ENCODE measurements around the gene PKIB. TPM values are rescaled to one million over a fixed set of nuclear protein-coding genes. Genes with fewer than 3 reads are reported as not detected.

The PKIB gene
- polyA plus RNA-seq, 2 of the 4 experiments (the other 2 are of a cell fraction), result 0.37 to 1.5 TPM

- ATAC-seq (no peak), DNase-seq (ENCODE audit: low read depth in 1 of 2, low spot score in 1 of 2) (no peak), FAIRE-seq (no peak)
- POLR2A ChIA-PET, result no interaction called here
- H3K9me3 ChIP-seq, result no peaks in the 10 kb centered on the region
- H3K4me1 ChIP-seq, result no peaks in the 10 kb centered on the region
- CTCF ChIA-PET, result no interaction called here
- WGBS (ENCODE audit: missing lambda C conversion rate), result 0% methylated on average over 1 of the region's 1 CpG
- H3K4me2 ChIP-seq, result no peak overlapping the region
- H3K27ac ChIP-seq, result no peak overlapping the region
- TF ChIP-seq KDM5A (IDR thresholded peaks at IDR 0.05) (no peak), ZNF302 (CRISPR knock-in tag; IDR thresholded peaks at IDR 0.05) (no peak), ATOH8 (CRISPR knock-in tag; IDR thresholded peaks at IDR 0.05; ENCODE audit: low read depth) (no peak), MAX (IDR thresholded peaks at IDR 0.05) (no peak), RCOR1 (IDR thresholded peaks at IDR 0.05; ENCODE audit: low read depth, low read length) (no peak), FOXS1 (CRISPR knock-in tag; IDR thresholded peaks at IDR 0.05) (no peak), PBX3 (IDR thresholded peaks at IDR 0.05) (no peak)
- H3K4me3 ChIP-seq, result no peak overlapping the region
These were observed 148.7 kb downstream of the PKIB start for GRCh38 chr6:122758927-122759334.

- Histone ChIP-seq H3K27ac (no peak overlapping the region), H3K9me3 (no peaks in the 10 kb centered on the region), H3K4me1 (no peaks in the 10 kb centered on the region), H3K4me2 (no peak overlapping the region), H3K4me3 (no peak overlapping the region)
- FAIRE-seq (no peak), ATAC-seq (no peak), DNase-seq (ENCODE audit: low read depth in 1 of 2, low spot score in 1 of 2) (no peak)
- TF ChIP-seq KDM5A (IDR thresholded peaks at IDR 0.05) (no peak), CEBPB (IDR thresholded peaks at IDR 0.05) (no peak), MAX (IDR thresholded peaks at IDR 0.05) (no peak), NPAS2 (CRISPR knock-in tag; IDR thresholded peaks at IDR 0.05; ENCODE audit: borderline replicate concordance) (no peak), RARB (CRISPR knock-in tag; IDR thresholded peaks at IDR 0.05) (no peak), ZFP36 (IDR thresholded peaks at IDR 0.05; ENCODE audit: borderline replicate concordance, partially characterized antibody) (no peak), BHLHE40 (IDR thresholded peaks at IDR 0.05; ENCODE audit: low read depth, low read length) (no peak), PBX3 (IDR thresholded peaks at IDR 0.05) (no peak), HDAC2 (IDR thresholded peaks at IDR 0.05) (no peak)
- POLR2A ChIA-PET, result no interaction called here
- CTCF ChIA-PET, result no interaction called here
These were observed 150.1 kb downstream of the PKIB start for GRCh38 chr6:122760330-122760729.

GRCh38 chr6:122766256-122766655 is 156.1 kb downstream of the PKIB start:
- CTCF ChIA-PET, result interaction anchor here (0.7 kb wide), 1 partner anchor 40 kb away, joined by 3 read pairs; no protein-coding TSS in a partner anchor
- TF ChIP-seq EHF (CRISPR knock-in tag; IDR thresholded peaks at IDR 0.05) (no peak), CBX2 (IDR thresholded peaks at IDR 0.05; ENCODE audit: borderline replicate concordance, low read depth) (no peak), BHLHE40 (IDR thresholded peaks at IDR 0.05; ENCODE audit: low read depth, low read length) (no peak), NPAS2 (CRISPR knock-in tag; IDR thresholded peaks at IDR 0.05; ENCODE audit: borderline replicate concordance) (no peak), TP53 (CRISPR knock-in tag; IDR thresholded peaks at IDR 0.05) (no peak), POLR2AphosphoS2 (conservative IDR thresholded peaks at IDR 0.05; ENCODE audit: low read length) (no peak), RFX5 (IDR thresholded peaks at IDR 0.05) (no peak), RARB (CRISPR knock-in tag; IDR thresholded peaks at IDR 0.05) (no peak), SREBF2 (IDR thresholded peaks at IDR 0.05) (no peak), JUN (IDR thresholded peaks at IDR 0.05) (no peak), TFCP2L1 (CRISPR knock-in tag; IDR thresholded peaks at IDR 0.05) (no peak), HOXA7 (CRISPR knock-in tag; IDR thresholded peaks at IDR 0.05) (no peak), CTCF (IDR thresholded peaks at IDR 0.05) (no peak), KDM5A (IDR thresholded peaks at IDR 0.05) (no peak)
- FAIRE-seq, result no peak

More at GRCh38 chr6:122766256-122766655, 156.1 kb downstream of the PKIB start:
- Histone ChIP-seq H3K4me3 (no peak overlapping the region), H3K4me2 (no peak overlapping the region), H3K4me1 (no peaks in the 10 kb centered on the region), H3K27ac (no peak overlapping the region), H3K9me3 (no peaks in the 10 kb centered on the region)
- POLR2A ChIA-PET, result no interaction called here
- DNase-seq (ENCODE audit: low read depth in 1 of 2, low spot score in 1 of 2), result no peak
- ATAC-seq, result no peak

Data from A549 (cell line).